HS-27A (cell line): Measurements from ENCODE around the gene DOCK6.

ENCODE experiments used
- DNase-seq: peaks from one replicate; pipeline ENCODE4 v3.0.0-alpha.2; 2012; ENCODE audit warnings: low read depth, missing footprints

Gene DOCK6

DNA sequence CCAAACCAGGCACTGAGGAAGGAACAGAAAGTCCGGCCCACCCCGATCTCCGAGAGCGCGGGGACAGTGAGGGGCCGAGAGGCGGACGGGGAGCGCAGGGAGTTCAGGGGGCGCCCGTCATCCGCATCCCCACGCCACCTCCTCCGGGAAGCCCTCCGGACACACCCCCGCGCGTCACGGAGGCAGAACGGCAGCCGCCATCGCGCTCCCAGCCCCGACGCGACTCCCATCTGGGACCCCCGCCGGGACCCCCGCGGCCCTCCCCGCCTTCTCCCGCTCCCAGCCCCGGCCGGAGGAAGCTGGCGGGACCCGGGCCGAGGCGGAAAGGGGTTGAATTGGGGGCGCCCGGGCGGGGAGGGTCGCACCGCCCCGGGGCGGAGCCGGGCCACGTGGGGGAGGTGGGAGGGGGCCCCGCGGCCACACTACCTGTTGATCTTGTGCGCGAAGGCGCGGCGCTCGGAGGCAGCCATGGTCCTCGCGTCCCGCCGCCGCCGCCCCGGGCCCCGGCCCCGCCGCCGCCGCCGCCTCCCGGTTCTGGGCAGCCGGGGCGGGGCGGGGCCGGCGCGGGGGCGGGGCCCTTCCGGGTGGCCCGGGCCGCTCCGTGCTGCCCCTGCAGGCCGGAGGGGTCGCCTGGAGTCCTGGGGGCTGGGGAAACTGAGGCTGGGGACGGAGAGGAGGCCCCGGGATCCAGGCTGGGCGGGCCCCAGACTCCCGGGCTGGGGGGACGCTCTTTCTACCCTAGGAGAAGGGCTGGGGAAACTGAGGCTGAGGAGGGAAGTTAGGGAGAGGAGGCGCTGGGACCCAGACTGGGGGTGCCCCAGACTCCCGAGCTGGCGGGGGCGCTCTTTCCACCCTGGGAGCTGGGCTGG, at the start of gene DOCK6:
Gene DOCK6, minus strand, starts transcription at position 554 of the 869 bp plus-strand sequence. Its CDS starts 84 bp downstream, at position 470.
- DNase-seq, result no peak

- DNase-seq, result no peak
Observed at GRCh38 chr19:11306337-11306736, 44.0 kb upstream of the DOCK6 start.

- DNase-seq, result no peak
Observed at GRCh38 chr19:11304936-11305335, 42.6 kb upstream of the DOCK6 start.

- DNase-seq, result no peak
Observed at GRCh38 chr19:11300811-11301120, 38.4 kb upstream of the DOCK6 start.

GRCh38 chr19:11299946-11300810, 37.9 kb upstream of the DOCK6 start:
- DNase-seq, result no peak

- DNase-seq, result no peak
Observed at GRCh38 chr19:11296264-11296663, 33.9 kb upstream of the DOCK6 start.

DNA sequence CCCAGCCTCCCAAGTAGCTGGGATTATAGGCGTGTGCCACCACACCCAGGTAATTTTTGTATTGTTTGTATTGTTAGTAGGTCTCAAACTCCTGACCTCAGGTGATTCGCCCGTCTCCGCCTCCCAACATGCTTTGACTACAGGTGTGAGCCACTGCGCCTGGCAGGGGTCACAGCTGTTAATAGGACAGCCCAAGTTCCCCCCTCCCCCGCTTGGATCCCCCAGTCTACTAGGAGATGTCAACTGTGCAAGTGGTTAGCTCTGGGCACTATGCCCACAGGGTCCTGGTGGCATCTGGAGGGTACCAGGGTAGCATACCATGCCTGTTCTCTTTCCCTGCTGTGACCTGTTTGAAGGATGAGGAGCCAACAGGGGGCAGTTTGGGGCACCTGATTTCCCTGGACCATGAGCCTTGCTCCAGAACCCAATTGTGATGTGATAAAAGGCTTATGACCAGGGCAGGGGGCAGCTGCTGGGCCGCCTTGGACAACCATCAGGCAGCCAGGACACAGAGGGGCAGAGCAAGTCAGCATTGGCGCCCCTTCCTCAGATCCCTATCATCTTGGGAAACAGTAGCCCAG, 33.4 kb upstream of the DOCK6 start, which contains the start of gene TSPAN16:
Gene TSPAN16, plus strand, starts transcription at position 496 of the 581 bp plus-strand sequence. CDS start 138 bp downstream, outside the sequence.
- DNase-seq, result no peak

- no peak for DNase-seq
Observed at GRCh38 chr19:11295180-11295579, 32.9 kb upstream of the DOCK6 start.

GRCh38 chr19:11293433-11294389, 31.4 kb upstream of the DOCK6 start:
- peak; percentile 80 for DNase-seq

- no peak for DNase-seq
Observed at GRCh38 chr19:11291991-11292390, 29.7 kb upstream of the DOCK6 start.

DNA sequence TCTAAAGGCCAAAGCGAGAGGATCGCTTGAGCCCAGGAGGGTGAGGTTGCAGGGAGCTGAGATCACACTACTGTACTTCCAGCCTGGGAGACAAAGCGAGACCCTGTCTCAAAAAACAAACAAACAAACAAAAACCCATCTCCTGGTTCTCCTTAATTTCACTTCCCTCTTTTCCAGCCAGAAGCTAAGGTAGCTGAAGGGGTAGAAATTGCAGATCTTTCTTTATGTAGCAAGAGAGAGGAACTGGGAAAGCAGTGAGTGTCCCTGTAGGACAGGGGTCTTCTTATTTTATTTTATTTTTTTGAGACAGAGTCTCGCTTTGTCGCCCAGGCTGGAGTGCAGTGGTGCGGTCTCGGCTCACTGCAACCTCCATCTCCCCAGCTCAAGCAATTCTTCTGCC, 29.1 kb upstream of the DOCK6 start:
- DNase-seq, result no peak

DNA sequence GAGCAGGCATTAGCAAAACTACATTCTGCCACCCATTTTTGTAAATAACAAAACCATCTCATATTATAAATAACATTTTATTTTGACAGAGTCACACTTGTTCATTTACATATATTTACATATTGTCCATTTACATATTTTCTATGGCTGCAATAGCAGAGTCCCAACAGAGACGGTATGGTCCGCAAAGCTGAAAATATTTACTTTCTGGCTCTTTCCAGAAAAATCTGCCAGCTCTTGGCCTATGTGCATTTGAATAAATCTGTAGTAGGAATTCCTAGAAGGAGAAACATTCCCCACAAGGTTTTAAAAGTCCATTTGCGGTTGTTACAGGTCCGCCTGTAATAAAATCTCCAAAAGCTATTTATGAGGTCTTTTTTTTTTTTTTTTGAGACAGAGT, 27.9 kb upstream of the DOCK6 start:
- no peak for DNase-seq

GRCh38 chr19:11288349-11288748, 26.0 kb upstream of the DOCK6 start:
- DNase-seq, result no peak

DNA sequence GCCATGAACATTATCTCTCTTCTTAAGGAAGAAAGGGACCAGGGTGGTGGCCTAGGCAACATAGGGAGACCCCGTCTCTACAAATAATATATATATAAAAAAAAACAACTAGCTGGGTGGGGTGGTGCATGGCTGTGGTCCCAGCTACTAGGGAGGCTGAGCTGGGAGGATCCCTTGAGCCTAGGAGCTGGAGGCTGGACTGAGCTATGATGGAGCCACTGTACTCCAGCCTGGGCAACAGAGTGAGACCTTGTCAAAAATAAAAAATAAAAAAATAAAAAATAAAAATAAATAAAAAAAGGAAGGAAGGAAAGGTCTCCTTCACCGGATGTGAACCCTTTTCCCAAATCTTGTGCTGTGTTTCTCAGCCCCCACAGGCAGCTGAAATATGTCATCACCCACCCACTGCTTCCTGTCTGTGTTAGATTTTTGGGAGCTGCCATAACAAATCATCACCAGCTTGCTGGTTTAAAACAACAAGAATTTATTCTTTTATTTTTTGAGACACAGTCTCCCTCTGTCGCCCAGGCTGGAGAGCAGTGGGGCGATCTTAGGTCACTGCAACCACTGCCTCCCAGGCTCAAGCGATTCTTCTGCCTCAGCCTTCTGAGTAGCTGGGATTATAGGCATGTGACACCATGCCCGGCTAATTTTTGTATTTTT, 24.1 kb upstream of the DOCK6 start:
- no peak for DNase-seq

GRCh38 chr19:11284515-11284914, 22.2 kb upstream of the DOCK6 start:
- DNase-seq, result no peak

- DNase-seq, result no peak
Observed at GRCh38 chr19:11281356-11282049, 19.2 kb upstream of the DOCK6 start.

DNA sequence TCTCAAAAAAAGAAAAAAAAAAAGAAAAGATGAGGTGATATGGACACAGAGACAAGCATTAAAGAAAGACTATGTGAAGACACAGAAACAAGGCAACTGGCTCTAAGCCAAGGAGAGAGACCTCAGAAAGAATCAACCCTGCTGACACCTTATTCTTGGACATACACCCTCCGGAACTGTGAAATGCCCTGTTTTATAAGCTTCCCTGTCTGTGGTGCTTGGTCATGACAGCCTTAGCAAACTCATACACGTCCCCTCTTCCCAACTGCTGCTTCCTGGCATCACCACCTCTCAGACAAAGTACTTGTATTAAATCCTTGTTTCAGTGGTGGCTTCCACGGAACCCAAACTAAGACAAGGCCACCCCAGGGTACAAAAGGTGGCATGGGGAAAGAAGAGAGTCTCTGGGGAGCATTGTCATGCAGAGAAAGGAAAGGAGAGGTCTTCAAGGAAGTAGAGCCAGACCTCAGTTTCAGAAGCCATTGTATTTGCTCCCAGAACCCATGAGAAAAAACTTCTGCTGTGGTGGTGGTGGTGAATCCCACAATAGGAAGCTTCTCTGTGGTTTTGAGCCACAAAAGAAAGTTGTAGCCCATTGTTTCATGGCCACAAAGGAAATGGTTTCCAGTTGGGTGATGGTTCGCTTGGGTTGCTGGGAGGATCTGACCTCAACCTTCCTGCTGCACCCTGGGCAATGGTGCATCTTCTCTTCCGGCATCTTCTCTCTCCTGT, 17.3 kb upstream of the DOCK6 start:
- DNase-seq, result no peak

GRCh38 chr19:11278670-11279069, 16.3 kb upstream of the DOCK6 start:
- no peak for DNase-seq

- DNase-seq, result no peak
Observed at GRCh38 chr19:11274533-11275086, 12.3 kb upstream of the DOCK6 start.
